ENCODE results near the gene XBP1.

The XBP1 gene

DNA sequence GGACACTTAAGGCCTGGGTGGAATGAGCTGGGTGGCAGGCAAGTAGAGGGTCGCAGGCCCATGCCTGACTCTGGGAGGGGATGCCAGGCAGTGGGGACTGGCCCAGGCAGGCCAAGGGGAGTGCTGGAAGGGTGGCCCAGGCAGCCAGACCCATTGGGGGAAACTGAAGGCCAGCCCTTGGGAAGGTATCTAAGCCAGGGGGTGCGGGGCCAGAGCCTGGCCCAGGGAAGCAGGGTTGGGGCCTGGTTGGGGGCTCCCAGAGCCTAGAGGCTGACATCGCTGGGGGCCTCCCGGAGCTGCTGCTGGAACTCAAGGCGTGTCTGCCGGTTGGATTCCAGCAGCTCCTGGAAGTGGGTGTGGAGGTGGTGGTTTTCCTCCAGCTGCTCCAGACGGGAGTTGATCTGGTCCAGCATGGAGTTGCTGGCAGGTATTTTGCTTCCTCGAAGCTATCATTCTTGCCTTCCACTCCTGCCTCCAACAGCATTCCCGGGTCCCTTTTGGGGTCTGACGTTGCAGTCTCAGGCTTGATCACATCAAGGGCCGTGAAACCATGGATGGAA is 35.3 kb upstream of the XBP1 start:
- TF ChIP-seq, protein P1, sequence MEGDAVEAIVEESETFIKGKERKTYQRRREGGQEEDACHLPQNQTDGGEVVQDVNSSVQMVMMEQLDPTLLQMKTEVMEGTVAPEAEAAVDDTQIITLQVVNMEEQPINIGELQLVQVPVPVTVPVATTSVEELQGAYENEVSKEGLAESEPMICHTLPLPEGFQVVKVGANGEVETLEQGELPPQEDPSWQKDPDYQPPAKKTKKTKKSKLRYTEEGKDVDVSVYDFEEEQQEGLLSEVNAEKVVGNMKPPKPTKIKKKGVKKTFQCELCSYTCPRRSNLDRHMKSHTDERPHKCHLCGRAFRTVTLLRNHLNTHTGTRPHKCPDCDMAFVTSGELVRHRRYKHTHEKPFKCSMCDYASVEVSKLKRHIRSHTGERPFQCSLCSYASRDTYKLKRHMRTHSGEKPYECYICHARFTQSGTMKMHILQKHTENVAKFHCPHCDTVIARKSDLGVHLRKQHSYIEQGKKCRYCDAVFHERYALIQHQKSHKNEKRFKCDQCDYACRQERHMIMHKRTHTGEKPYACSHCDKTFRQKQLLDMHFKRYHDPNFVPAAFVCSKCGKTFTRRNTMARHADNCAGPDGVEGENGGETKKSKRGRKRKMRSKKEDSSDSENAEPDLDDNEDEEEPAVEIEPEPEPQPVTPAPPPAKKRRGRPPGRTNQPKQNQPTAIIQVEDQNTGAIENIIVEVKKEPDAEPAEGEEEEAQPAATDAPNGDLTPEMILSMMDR (IDR thresholded peaks at IDR 0.05; ENCODE audit: low read depth, low read length), result no peak
- DNase-seq (ENCODE audit: low read depth in 2 of 2), result no peak

DNA sequence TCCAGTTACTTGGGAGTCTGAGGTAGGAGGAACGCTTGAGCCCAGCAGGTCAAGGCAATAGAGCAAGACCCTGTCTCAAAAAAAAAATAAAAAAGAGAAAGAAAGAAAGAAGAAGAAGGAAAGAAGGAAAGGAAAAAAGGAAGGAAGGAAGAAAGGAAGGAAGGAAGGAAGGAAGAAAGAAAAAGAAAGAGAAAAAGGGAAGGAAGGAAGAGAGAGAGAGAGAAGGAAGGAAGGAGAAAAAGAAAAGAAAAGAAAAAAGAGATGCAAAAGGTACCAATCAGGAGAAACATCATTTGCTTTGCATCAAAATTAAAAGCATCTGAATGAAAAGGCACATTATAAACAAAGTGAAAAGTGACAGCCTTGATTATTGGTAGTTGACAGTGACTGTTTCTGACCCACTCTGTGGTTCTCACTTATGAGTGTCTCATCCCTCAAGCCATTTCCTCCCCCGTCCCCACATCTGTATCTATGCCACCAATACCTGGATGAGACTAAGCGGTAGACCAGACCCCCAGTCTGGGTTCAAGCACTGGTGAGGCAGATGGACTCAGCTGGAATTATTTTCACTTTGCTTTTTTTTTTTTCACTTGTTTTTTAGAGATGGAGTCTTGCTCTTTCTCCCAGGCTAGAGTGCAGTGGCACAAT is 33.0 kb upstream of the XBP1 start:
- TF ChIP-seq, protein P1 (IDR thresholded peaks at IDR 0.05; ENCODE audit: low read depth, low read length), result no peak
- no peak for DNase-seq (ENCODE audit: low read depth in 2 of 2)
- H3K4me3 ChIP-seq (replicated peaks in 1 of 2; ENCODE audit: low read depth in 2 of 2, low read length in 2 of 2), result no peak overlapping the region

More for the DNA sequence above, 35.3 kb upstream of the XBP1 start:
- H3K4me3 ChIP-seq (replicated peaks in 1 of 2; ENCODE audit: low read depth in 2 of 2, low read length in 2 of 2), result no peak overlapping the region

DNA sequence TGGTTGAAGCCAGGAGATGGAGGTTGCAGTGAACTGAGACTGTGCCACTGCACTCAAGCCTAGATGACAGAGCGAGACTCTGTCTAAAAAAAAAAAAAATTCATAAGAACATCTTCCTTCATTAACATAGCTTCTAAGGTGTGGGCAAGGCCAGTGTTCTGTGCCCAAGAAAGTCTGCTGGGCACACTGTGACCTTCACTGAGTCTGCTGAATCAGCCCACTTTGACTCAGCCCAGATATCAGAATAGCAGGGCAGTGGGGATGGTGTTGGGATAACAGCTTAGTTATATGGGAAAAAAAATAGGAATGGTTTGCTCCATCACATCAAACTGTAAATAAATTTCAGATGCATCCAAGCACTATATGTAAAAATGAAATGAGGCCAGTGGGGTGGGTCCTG is 32.4 kb upstream of the XBP1 start:
- no peak for DNase-seq (ENCODE audit: low read depth in 2 of 2)
- no peak overlapping the region for H3K4me3 ChIP-seq (replicated peaks in 1 of 2; ENCODE audit: low read depth in 2 of 2, low read length in 2 of 2)
- TF ChIP-seq, protein P1 (IDR thresholded peaks at IDR 0.05; ENCODE audit: low read depth, low read length), result no peak

DNA sequence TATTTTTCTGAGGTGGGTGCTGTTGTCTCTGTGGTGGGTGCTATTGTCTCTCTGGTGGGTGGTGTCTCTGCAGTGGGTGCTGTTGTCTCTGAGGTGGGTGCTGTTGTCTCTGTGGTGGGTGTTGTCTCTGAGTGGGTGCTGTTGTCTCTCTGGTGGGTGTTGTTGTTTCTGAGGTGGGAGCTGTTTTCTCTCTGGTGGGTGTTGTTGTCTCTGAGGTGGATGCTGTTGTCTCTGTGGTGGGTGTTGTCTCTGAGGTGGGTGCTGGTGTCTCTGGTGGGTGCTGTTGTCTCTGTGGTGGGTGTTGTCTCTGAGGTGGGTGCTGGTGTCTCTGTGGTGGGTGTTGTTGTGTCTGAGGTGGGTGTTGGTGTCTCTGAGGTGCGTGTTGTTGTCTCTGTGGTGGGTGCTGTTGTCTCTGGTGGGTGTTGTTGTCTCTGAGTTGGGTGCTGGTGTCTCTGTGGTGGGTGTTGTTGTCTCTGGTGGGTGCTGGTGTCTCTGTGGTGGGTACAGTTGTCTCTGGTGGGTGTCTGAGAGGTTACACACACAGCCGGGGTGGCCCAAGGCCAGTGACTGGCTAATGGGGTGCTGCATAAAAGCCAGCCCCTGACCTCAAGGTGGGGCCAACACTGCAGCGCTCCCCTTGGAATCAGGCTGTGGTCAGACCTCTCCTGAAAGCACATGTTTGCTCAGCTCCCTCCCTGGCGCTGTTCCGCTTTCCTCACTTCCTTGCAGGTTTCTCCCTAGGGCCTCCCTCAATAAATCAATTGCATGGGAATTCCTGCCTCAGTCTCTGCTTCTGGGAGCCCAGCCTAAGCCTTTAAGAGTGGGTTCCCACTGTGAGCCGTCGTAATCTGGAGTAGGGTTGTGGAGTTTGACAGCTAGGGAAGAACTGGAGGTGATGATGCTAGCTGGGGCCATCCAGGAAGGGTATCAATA is 31.0 kb upstream of the XBP1 start:
- no peak overlapping the region for H3K4me3 ChIP-seq (replicated peaks in 1 of 2; ENCODE audit: low read depth in 2 of 2, low read length in 2 of 2)
- TF ChIP-seq, protein P1 (IDR thresholded peaks at IDR 0.05; ENCODE audit: low read depth, low read length), result no peak
- no peak for DNase-seq (ENCODE audit: low read depth in 2 of 2)

DNA sequence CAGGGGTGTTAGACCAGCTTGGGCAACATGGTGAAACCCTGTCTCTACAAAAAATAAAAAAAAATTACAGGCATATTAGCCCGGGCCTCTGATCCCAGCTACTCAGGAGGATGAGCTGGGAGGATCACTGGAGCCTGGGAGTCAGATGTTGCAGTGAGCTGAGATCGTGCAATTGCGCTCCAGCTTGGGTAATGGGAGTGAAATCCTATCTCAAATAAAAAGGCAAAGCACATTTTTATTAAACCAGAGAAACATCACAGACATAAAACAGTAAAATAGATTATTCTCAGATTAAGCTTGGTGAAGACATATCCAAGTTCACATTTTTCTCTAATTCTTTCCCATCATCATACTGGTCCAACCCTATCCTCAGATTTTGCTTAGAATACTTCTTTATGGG is 30.1 kb upstream of the XBP1 start:
- no peak overlapping the region for H3K4me3 ChIP-seq (replicated peaks in 1 of 2; ENCODE audit: low read depth in 2 of 2, low read length in 2 of 2)
- TF ChIP-seq, protein P1 (IDR thresholded peaks at IDR 0.05; ENCODE audit: low read depth, low read length), result no peak
- no peak for DNase-seq (ENCODE audit: low read depth in 2 of 2)

DNA sequence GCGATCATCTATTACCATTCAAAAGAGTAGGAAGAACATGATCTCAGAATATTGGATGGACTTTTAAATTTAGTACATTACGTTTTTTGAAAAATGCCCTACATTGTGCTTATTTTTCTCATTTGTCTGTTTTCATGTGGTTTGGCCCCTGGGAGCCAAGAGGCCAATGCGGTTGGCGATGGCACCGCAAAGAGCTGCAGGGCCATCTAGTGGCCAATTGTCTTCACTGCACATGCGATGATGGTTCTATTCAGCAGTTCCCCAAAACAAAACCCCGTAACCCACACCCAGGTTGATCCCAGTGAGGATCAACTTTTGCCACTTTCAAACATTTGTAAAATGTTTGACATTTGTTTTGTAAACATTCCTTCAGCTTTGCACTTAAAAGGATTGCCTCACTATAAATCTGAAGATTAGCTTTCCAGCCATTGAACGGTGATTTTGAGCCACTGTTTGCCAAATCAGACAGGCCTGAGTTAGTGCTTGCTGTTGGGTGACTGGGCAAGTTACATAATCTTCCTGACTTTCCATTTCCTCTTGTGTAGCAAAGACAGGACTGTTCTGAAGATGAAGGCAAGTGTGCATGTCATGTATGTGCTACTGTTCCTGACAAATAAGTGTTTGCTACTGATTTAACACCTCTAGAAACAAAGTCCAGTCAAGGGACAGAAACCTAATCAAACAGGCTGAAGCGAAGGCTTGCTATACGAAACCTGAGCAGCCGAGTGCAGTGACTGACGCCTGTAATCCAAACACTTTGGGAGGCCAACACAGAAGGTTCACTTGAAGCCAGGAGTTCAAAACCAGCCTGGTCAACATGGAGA is 29.2 kb upstream of the XBP1 start:
- TF ChIP-seq, protein P1 (IDR thresholded peaks at IDR 0.05; ENCODE audit: low read depth, low read length), result peak; percentile 94
- H3K4me3 ChIP-seq (replicated peaks in 1 of 2; ENCODE audit: low read depth in 2 of 2, low read length in 2 of 2), result no peak overlapping the region
- DNase-seq (ENCODE audit: low read depth in 2 of 2), result peak; percentile 77 to 78

Data from cardiac fibroblast (primary cell).